ENCODE data around the gene LSAMP. TPM values are rescaled to one million over a fixed set of nuclear protein-coding genes. Genes with fewer than 3 reads are reported as not detected.

Gene LSAMP
- total and polyA plus RNA-seq, 2 of the 4 experiments (the other 2 are of a cell fraction), result 7.9 to 8.0 TPM

DNA sequence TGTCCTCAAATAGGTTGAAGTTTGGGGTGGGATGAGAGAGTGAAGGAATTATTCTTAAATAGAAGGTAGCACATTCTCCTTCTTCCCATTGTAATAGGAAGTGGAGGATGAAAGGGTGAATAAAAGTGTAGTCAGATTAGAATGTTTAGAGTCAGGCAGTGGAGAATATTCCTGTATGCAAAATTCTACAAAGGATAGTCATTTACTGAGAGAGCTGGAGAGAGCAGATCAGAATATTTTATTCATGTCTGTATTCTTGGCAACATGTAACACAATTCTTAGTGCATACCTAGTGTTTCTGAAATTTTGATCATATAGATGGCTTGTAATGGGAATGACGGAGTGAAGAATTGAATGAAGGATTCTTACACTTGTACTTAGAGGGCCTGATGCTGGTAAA lies 139.1 kb downstream of the LSAMP start:
- no peak overlapping the region for H3K4me2 ChIP-seq (ENCODE audit: low read depth, low read length)
- H3K23ac ChIP-seq (ENCODE audit: low read depth, low read length), result no peak overlapping the region
- H2AK9ac ChIP-seq (replicated peaks; ENCODE audit: low read depth, low read length, poor library complexity), result no peak overlapping the region
- H3K79me1 ChIP-seq (ENCODE audit: low read depth in 1 of 2, low read length in 2 of 2), result no peaks in the 10 kb centered on the region
- H3K9me3 ChIP-seq (ENCODE audit: control insufficient read depth, insufficient read depth, low read length), result no peaks in the 10 kb centered on the region
- H3K27ac ChIP-seq (ENCODE audit: insufficient read depth, low read length), result no peak overlapping the region
- H3K18ac ChIP-seq (ENCODE audit: low read depth, low read length), result no peak overlapping the region
- no peak overlapping the region for H3K14ac ChIP-seq (replicated peaks; ENCODE audit: low read depth, low read length)
- H4K5ac ChIP-seq (ENCODE audit: low read depth, low read length), result no peak overlapping the region
- ATAC-seq (ENCODE audit: low read depth) (no peak), DNase-seq (no peak)
- no peak overlapping the region for H2BK20ac ChIP-seq (ENCODE audit: low read depth, low read length)
- intact Hi-C loops (cut with micrococcal nuclease), result no loop called here
- no peaks in the 10 kb centered on the region for H3K36me3 ChIP-seq (ENCODE audit: control insufficient read depth, insufficient read depth, low read length)
- no peak overlapping the region for H3K4me3 ChIP-seq (ENCODE audit: insufficient read depth, low read depth, low read length)
- dilution Hi-C loops (cut with HindIII; ENCODE audit: low sequenced_read_pairs, unreplicated experiment), result no loop called here
- H3K9me1 ChIP-seq (ENCODE audit: insufficient read depth, low read length), result no peaks in the 10 kb centered on the region
- no peak for TF ChIP-seq SMC3 (IDR thresholded peaks at IDR 0.05; ENCODE audit: low read depth, low read length)
- no peak overlapping the region for H2AK5ac ChIP-seq (ENCODE audit: low read depth, low read length)
- H2BK15ac ChIP-seq (ENCODE audit: low read depth, low read length), result no peak overlapping the region
- peaks cover 3% of the 10 kb centered on the region; the same call in 1 of the 2 replicates for H3K4me1 ChIP-seq (ENCODE audit: control insufficient read depth, insufficient read depth, low read length)
- in situ Hi-C loops (cut with MboI; ENCODE audit: low sequenced_read_pairs), result no loop called here
- no peaks in the 10 kb centered on the region for H3K27me3 ChIP-seq (ENCODE audit: control insufficient read depth, insufficient read depth, low read length)
- H2BK5ac ChIP-seq (ENCODE audit: low read depth, low read length, poor library complexity, severe bottlenecking), result no peak overlapping the region
- no peak overlapping the region for H3K9ac ChIP-seq (ENCODE audit: low read depth, low read length)
- no peak overlapping the region for H4K8ac ChIP-seq (ENCODE audit: low read depth in 2 of 2, low read length in 2 of 2)
- no peak overlapping the region for H2AFZ ChIP-seq (replicated peaks; ENCODE audit: low read length, poor library complexity)
- no peak overlapping the region for H2BK120ac ChIP-seq (ENCODE audit: low read depth, low read length)
- ChIA-PET POLR2A (ENCODE audit: unreplicated experiment) (no interaction called here), CTCF (no interaction called here)
- BruUV-seq (replicated peaks), result no TSS peak
- no peaks in the 10 kb centered on the region for H4K20me1 ChIP-seq (ENCODE audit: insufficient read depth, low read length)
- no CpG with 5 or more reads among the region's 1 CpG for WGBS, 2 experiments (ENCODE audit: extremely low coverage in 2 of 2, insufficient read length in 1 of 2)
- H3K4ac ChIP-seq (ENCODE audit: low read depth, low read length), result no peak overlapping the region
- H4K91ac ChIP-seq (ENCODE audit: insufficient read depth, low read depth, low read length), result no peak overlapping the region
- H3K56ac ChIP-seq (ENCODE audit: extremely low read depth, insufficient read depth, low read length), result no peak overlapping the region
